ENCODE measurements around the gene GPR31. TPM values are rescaled to one million over a fixed set of nuclear protein-coding genes. Genes with fewer than 3 reads are reported as not detected.

Gene GPR31
- total and polyA plus RNA-seq, 9 of the 15 experiments (the other 6 are each of a cell fraction or from before 2014, with no cell fraction given) = not detected

DNA sequence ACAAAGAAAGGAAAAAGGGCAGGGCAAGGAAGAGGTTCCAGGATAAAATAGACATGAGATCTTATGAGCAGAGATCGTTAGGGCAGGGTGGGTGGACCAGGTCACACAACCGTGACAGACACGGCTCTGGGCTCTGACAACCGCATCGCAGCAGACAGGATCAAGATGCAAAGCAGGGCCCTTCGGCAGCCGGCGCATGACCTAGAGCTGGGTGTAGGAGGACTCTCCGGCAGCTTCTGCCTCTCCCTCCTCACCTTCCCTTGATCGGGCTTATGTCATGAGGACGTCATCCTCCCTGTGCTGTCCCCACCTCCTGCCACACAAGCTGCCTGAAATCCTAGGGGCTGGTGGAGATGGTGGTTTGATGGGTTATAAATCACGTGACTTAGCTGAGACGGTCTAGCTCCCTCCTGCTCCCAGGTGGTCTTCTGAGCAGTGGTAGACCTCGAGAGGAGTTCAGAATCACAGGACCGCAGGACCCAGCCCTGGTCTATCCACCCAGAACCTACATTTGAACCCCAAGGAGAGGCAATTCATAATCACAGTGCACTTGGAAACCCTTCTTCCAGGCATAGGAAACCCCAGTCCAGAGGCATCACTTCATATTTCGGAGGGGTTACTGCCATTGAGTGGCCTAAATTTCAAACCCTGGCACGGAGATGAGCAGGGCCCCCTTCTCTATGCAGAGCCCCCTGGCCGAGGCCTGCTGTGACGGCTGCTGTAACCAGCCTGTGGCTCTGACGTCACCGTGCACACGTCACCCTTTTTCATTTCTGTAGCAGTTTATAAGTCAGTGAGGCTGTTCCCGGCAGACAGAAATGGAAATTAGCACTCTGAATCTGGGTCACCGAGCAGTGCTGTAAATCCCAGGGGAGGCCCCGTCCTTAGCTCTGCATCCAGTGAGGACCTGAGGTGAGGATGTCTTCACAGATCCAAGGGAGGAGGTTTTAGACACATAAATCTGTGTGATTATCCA is 43.6 kb downstream of the GPR31 start:
- Histone ChIP-seq H2AFZ (ENCODE audit: low read depth, low read length) (no peak overlapping the region), H3K4me3 (no peak overlapping the region), H3K79me2 (ENCODE audit: control insufficient read depth, insufficient read depth, low read length) (no peaks in the 10 kb centered on the region), H3K36me3 (ENCODE audit: control insufficient read depth, insufficient read depth, low read length) (no peaks in the 10 kb centered on the region), H3K9me1 (ENCODE audit: control insufficient read depth, insufficient read depth, low read length) (no peaks in the 10 kb centered on the region), H3K4me2 (ENCODE audit: insufficient read depth, low read length) (no peak overlapping the region), H3K27ac (ENCODE audit: extremely low read depth, low read depth, low read length) (no peak overlapping the region), H4K20me1 (replicated peaks; ENCODE audit: control insufficient read depth, insufficient read depth, low read length) (no peaks in the 10 kb centered on the region; the same call in none of the 2 replicates), H3K9me3 (replicated peaks; ENCODE audit: control insufficient read depth, insufficient read depth, low read depth, low read length) (no peaks in the 10 kb centered on the region), H3K27me3 (ENCODE audit: control insufficient read depth in 2 of 2, insufficient read depth in 2 of 2, low read length in 2 of 2) (peaks cover 27 to 69% of the 10 kb centered on the region in 2 experiments), H3K4me1 (replicated peaks in 1 of 2; ENCODE audit: control insufficient read depth in 2 of 2, insufficient read depth in 2 of 2, low read length in 2 of 2) (no peaks in the 10 kb centered on the region), H3K9ac (ENCODE audit: insufficient read depth in 1 of 2, low read depth in 2 of 2, low read length in 2 of 2) (no peak overlapping the region)
- ATAC-seq = peak; percentile 32; the same call in 2 of the 3 replicates
- no TSS peak for BruUV-seq (replicated peaks)
- 3% methylated on average over 25 of the region's 25 CpGs for WGBS (ENCODE audit: insufficient coverage, low coverage, missing lambda C conversion rate)
- in situ Hi-C loops (cut with MboI) (no loop called here), intact Hi-C loops (cut with micrococcal nuclease) (no loop called here)
- DNase-seq (ENCODE audit: extremely low read depth in 1 of 4, low spot score in 3 of 4) = no peak
- ChIA-PET POLR2A (no interaction called here), CTCF (ENCODE audit: low intra/inter-chr PET ratio) (no interaction called here)
- no peak for FAIRE-seq
- no peak for TF ChIP-seq EGR1 (conservative IDR thresholded peaks at IDR 0.05)
- TF ChIP-seq ZNF668 (CRISPR knock-in tag; IDR thresholded peaks at IDR 0.05) = no peak
- TF ChIP-seq IFI16 (CRISPR knock-in tag; IDR thresholded peaks at IDR 0.05) = no peak
- TF ChIP-seq CBX1 (IDR thresholded peaks at IDR 0.05; ENCODE audit: low read depth) = no peak
- TF ChIP-seq ZNF77 (CRISPR knock-in tag; IDR thresholded peaks at IDR 0.05) = no peak
- no peak for TF ChIP-seq MAFK (IDR thresholded peaks at IDR 0.05; ENCODE audit: low read length)
- TF ChIP-seq, protein P1, sequence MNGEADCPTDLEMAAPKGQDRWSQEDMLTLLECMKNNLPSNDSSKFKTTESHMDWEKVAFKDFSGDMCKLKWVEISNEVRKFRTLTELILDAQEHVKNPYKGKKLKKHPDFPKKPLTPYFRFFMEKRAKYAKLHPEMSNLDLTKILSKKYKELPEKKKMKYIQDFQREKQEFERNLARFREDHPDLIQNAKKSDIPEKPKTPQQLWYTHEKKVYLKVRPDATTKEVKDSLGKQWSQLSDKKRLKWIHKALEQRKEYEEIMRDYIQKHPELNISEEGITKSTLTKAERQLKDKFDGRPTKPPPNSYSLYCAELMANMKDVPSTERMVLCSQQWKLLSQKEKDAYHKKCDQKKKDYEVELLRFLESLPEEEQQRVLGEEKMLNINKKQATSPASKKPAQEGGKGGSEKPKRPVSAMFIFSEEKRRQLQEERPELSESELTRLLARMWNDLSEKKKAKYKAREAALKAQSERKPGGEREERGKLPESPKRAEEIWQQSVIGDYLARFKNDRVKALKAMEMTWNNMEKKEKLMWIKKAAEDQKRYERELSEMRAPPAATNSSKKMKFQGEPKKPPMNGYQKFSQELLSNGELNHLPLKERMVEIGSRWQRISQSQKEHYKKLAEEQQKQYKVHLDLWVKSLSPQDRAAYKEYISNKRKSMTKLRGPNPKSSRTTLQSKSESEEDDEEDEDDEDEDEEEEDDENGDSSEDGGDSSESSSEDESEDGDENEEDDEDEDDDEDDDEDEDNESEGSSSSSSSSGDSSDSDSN (IDR thresholded peaks at IDR 0.05; ENCODE audit: borderline replicate concordance in 1 of 2, low read depth in 2 of 2, low read length in 2 of 2) = no peak
- TF ChIP-seq, protein P2, sequence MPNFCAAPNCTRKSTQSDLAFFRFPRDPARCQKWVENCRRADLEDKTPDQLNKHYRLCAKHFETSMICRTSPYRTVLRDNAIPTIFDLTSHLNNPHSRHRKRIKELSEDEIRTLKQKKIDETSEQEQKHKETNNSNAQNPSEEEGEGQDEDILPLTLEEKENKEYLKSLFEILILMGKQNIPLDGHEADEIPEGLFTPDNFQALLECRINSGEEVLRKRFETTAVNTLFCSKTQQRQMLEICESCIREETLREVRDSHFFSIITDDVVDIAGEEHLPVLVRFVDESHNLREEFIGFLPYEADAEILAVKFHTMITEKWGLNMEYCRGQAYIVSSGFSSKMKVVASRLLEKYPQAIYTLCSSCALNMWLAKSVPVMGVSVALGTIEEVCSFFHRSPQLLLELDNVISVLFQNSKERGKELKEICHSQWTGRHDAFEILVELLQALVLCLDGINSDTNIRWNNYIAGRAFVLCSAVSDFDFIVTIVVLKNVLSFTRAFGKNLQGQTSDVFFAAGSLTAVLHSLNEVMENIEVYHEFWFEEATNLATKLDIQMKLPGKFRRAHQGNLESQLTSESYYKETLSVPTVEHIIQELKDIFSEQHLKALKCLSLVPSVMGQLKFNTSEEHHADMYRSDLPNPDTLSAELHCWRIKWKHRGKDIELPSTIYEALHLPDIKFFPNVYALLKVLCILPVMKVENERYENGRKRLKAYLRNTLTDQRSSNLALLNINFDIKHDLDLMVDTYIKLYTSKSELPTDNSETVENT (CRISPR knock-in tag; IDR thresholded peaks at IDR 0.05) = no peak
- TF ChIP-seq RAD51 (IDR thresholded peaks at IDR 0.05; ENCODE audit: borderline replicate concordance, low read depth) = peak; percentile 71
- TF ChIP-seq ZC3H4 (CRISPR knock-in tag; IDR thresholded peaks at IDR 0.05; ENCODE audit: borderline replicate concordance) = no peak
- no peak for TF ChIP-seq ZNF175 (CRISPR knock-in tag; IDR thresholded peaks at IDR 0.05; ENCODE audit: low read depth)
- peak; percentile 54; the same call in 1 of the 2 replicates for TF ChIP-seq CREB1 (IDR thresholded peaks at IDR 0.05)
- 0 out of 2 replicates have a peak, but pooled peaks have one; percentile 27 for TF ChIP-seq CREB1 (CRISPR knock-in tag; IDR thresholded peaks at IDR 0.05)
- TF ChIP-seq CXXC5 (CRISPR knock-in tag; IDR thresholded peaks at IDR 0.05) = no peak
- TF ChIP-seq, protein P3, sequence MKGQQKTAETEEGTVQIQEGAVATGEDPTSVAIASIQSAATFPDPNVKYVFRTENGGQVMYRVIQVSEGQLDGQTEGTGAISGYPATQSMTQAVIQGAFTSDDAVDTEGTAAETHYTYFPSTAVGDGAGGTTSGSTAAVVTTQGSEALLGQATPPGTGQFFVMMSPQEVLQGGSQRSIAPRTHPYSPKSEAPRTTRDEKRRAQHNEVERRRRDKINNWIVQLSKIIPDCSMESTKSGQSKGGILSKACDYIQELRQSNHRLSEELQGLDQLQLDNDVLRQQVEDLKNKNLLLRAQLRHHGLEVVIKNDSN (CRISPR knock-in tag; IDR thresholded peaks at IDR 0.05) = 0 out of 2 replicates have a peak, but pooled peaks have one; percentile 17
- no peak for TF ChIP-seq ZNF561 (CRISPR knock-in tag; conservative IDR thresholded peaks at IDR 0.05)
- TF ChIP-seq THRAP3 (IDR thresholded peaks at IDR 0.05; ENCODE audit: borderline replicate concordance) = no peak
- TF ChIP-seq DIDO1 (tag; IDR thresholded peaks at IDR 0.05; ENCODE audit: low read depth) = no peak

All from K562 (cell line).